Measurements from ENCODE around the gene MOB3B.
"Not testable (repeated sequence)": the region's sequence is repeated elsewhere in the genome, so short reads cannot be mapped to it uniquely, and the experiment has no call there.

Gene MOB3B

GRCh38 chr9:27451207-27451797, 78.3 kb downstream of the MOB3B start:
- ATAC-seq = no peak
- no peak for TF ChIP-seq BACH2 (CRISPR knock-in tag; IDR thresholded peaks at IDR 0.05; ENCODE audit: borderline replicate concordance)
- TF ChIP-seq TOX (CRISPR knock-in tag; IDR thresholded peaks at IDR 0.05; ENCODE audit: borderline replicate concordance) = no peak
- TF ChIP-seq CSRNP3 (CRISPR knock-in tag; IDR thresholded peaks at IDR 0.05) = no peak
- no peak for TF ChIP-seq OSR1 (CRISPR knock-in tag; IDR thresholded peaks at IDR 0.05)
- no peak for TF ChIP-seq ZFP30 (CRISPR knock-in tag; IDR thresholded peaks at IDR 0.05)
- no peak for TF ChIP-seq ZNF565 (CRISPR knock-in tag; conservative IDR thresholded peaks at IDR 0.05; ENCODE audit: low read depth)
- TF ChIP-seq CREB5 (CRISPR knock-in tag; IDR thresholded peaks at IDR 0.05; ENCODE audit: low read depth) = no peak
- TF ChIP-seq CSDC2 (CRISPR knock-in tag; IDR thresholded peaks at IDR 0.05) = no peak
- TF ChIP-seq ZFP3 (CRISPR knock-in tag; IDR thresholded peaks at IDR 0.05) = no peak
- no peak for TF ChIP-seq ZC3H10 (CRISPR knock-in tag; IDR thresholded peaks at IDR 0.05)

GRCh38 chr9:27450752-27451151, 78.9 kb downstream of the MOB3B start:
- TF ChIP-seq CSDC2 (CRISPR knock-in tag; IDR thresholded peaks at IDR 0.05) (no peak), TOX (CRISPR knock-in tag; IDR thresholded peaks at IDR 0.05; ENCODE audit: borderline replicate concordance) (no peak), TCF4 (CRISPR knock-in tag; IDR thresholded peaks at IDR 0.05; ENCODE audit: borderline replicate concordance) (no peak), RARB (CRISPR knock-in tag; IDR thresholded peaks at IDR 0.05) (no peak), ZNF8 (CRISPR knock-in tag; IDR thresholded peaks at IDR 0.05) (no peak), POU6F1 (CRISPR knock-in tag; IDR thresholded peaks at IDR 0.05; ENCODE audit: borderline replicate concordance, low read depth) (no peak), ESRRG (CRISPR knock-in tag; IDR thresholded peaks at IDR 0.05) (no peak), ZFP3 (CRISPR knock-in tag; IDR thresholded peaks at IDR 0.05) (no peak), ARNTL (CRISPR knock-in tag; IDR thresholded peaks at IDR 0.05; ENCODE audit: borderline replicate concordance, low read depth) (no peak), ZNF565 (CRISPR knock-in tag; conservative IDR thresholded peaks at IDR 0.05; ENCODE audit: low read depth) (no peak), TSHZ2 (CRISPR knock-in tag; IDR thresholded peaks at IDR 0.05) (no peak), ISL1 (CRISPR knock-in tag; IDR thresholded peaks at IDR 0.05) (no peak)

GRCh38 chr9:27448356-27448755, 81.3 kb downstream of the MOB3B start:
- ATAC-seq = not testable (repeated sequence)

More at GRCh38 chr9:27450752-27451151, 78.9 kb downstream of the MOB3B start:
- no peak for ATAC-seq

GRCh38 chr9:27447031-27447683, 82.5 kb downstream of the MOB3B start:
- peak; percentile 35; the same call in 1 of the 3 replicates for ATAC-seq
- TF ChIP-seq ZNF565 (CRISPR knock-in tag; conservative IDR thresholded peaks at IDR 0.05; ENCODE audit: low read depth) = no peak
- TF ChIP-seq TSHZ2 (CRISPR knock-in tag; IDR thresholded peaks at IDR 0.05) = no peak
- TF ChIP-seq BACH2 (CRISPR knock-in tag; IDR thresholded peaks at IDR 0.05; ENCODE audit: borderline replicate concordance) = no peak
- TF ChIP-seq TCF4 (CRISPR knock-in tag; IDR thresholded peaks at IDR 0.05; ENCODE audit: borderline replicate concordance) = no peak
- TF ChIP-seq POU6F1 (CRISPR knock-in tag; IDR thresholded peaks at IDR 0.05; ENCODE audit: borderline replicate concordance, low read depth) = no peak
- TF ChIP-seq ESRRG (CRISPR knock-in tag; IDR thresholded peaks at IDR 0.05) = no peak
- TF ChIP-seq CSDC2 (CRISPR knock-in tag; IDR thresholded peaks at IDR 0.05) = no peak
- TF ChIP-seq ARNTL (CRISPR knock-in tag; IDR thresholded peaks at IDR 0.05; ENCODE audit: borderline replicate concordance, low read depth) = no peak
- no peak for TF ChIP-seq ZC3H10 (CRISPR knock-in tag; IDR thresholded peaks at IDR 0.05)
- no peak for TF ChIP-seq CREB5 (CRISPR knock-in tag; IDR thresholded peaks at IDR 0.05; ENCODE audit: low read depth)
- TF ChIP-seq GLIS3 (CRISPR knock-in tag; IDR thresholded peaks at IDR 0.05) = no peak
- TF ChIP-seq RARB (CRISPR knock-in tag; IDR thresholded peaks at IDR 0.05) = no peak
- TF ChIP-seq ISL1 (CRISPR knock-in tag; IDR thresholded peaks at IDR 0.05) = no peak
- no peak for TF ChIP-seq OSR1 (CRISPR knock-in tag; IDR thresholded peaks at IDR 0.05)

Measured in SK-N-SH treated with all-trans-retinoic acid at 6 μM for 48 hours (cell line).